Measurements from ENCODE around the gene HYPK. TPM values are rescaled to one million over a fixed set of nuclear protein-coding genes. Genes with fewer than 3 reads are reported as not detected.

The HYPK gene
- total RNA-seq, 2 experiments from 2014 or later: 15.5 to 16.1 TPM

GRCh38 chr15:43793647-43794046, 6.8 kb upstream of the HYPK start:
- Mint-ChIP-seq H3K27me3 (no peaks in the 10 kb centered on the region), H3K27ac (peak overlapping the region; percentile 98), H3K4me1 (ENCODE audit: low read depth) (peaks cover 49% of the 10 kb centered on the region), H3K36me3 (ENCODE audit: low read depth) (peaks cover 51% of the 10 kb centered on the region), H3K4me3 (peak overlapping the region; percentile 98), H3K9me3 (no peaks in the 10 kb centered on the region)
- ATAC-seq: no peak
- POLR2A ChIA-PET: interaction anchor here (0.6 to 2.8 kb wide), 13 partner anchors 7 to 433 kb away, joined by 3 to 30 read pairs (median 4); partner anchors contain the start of genes ELL3, HYPK, MFAP1 and SERINC4
- TF ChIP-seq CTCF (IDR thresholded peaks at IDR 0.05): no peak
- CTCF ChIA-PET: interaction anchor here (3.1 kb wide), 1 partner anchor 16 kb away, joined by 17 read pairs; the partner anchor contains the start of gene ELL3
- intact Hi-C loops (cut with micrococcal nuclease): no loop called here
- DNase-seq: no peak

GRCh38 chr15:43794269-43795037, 5.9 kb upstream of the HYPK start:
- Mint-ChIP-seq H3K4me3 (peak overlapping the region; percentile 98), H3K36me3 (ENCODE audit: low read depth) (peaks cover 59% of the 10 kb centered on the region), H3K4me1 (ENCODE audit: low read depth) (peaks cover 53% of the 10 kb centered on the region), H3K27ac (peak overlapping the region; percentile 98), H3K9me3 (no peaks in the 10 kb centered on the region), H3K27me3 (no peaks in the 10 kb centered on the region)
- CTCF ChIA-PET: interaction anchor here (1.2 to 3.1 kb wide), 2 partner anchors 10 to 17 kb away, joined by 3 to 17 read pairs; partner anchors contain the start of gene ELL3
- ATAC-seq (no peak), DNase-seq (no peak)
- no peak for TF ChIP-seq CTCF (IDR thresholded peaks at IDR 0.05)
- POLR2A ChIA-PET: interaction anchor here (0.7 to 2.6 kb wide), 8 partner anchors 8 to 30 kb away, joined by 3 to 16 read pairs (median 4); partner anchors contain the start of gene MFAP1
- intact Hi-C loops (cut with micrococcal nuclease): no loop called here

GRCh38 chr15:43795197-43795596, 5.2 kb upstream of the HYPK start:
- CTCF ChIA-PET: interaction anchor here (1.0 to 3.1 kb wide), 5 partner anchors 10 to 25 kb away, joined by 3 to 17 read pairs (median 5); partner anchors contain the start of gene ELL3
- ATAC-seq (no peak), DNase-seq (no peak)
- intact Hi-C loops (cut with micrococcal nuclease): no loop called here
- POLR2A ChIA-PET: interaction anchor here (0.7 to 2.6 kb wide), 6 partner anchors 8 to 29 kb away, joined by 3 to 11 read pairs (median 4); partner anchors contain the start of gene MFAP1
- Mint-ChIP-seq H3K27me3 (no peaks in the 10 kb centered on the region), H3K36me3 (ENCODE audit: low read depth) (peaks cover 67% of the 10 kb centered on the region), H3K9me3 (peaks cover 2% of the 10 kb centered on the region), H3K4me3 (peak overlapping the region; percentile 9), H3K4me1 (ENCODE audit: low read depth) (peaks cover 60% of the 10 kb centered on the region), H3K27ac (peak overlapping the region; percentile 98)
- TF ChIP-seq CTCF (IDR thresholded peaks at IDR 0.05): no peak

GRCh38 chr15:43795997-43796396, 4.4 kb upstream of the HYPK start:
- intact Hi-C loops (cut with micrococcal nuclease): no loop called here
- DNase-seq (no peak), ATAC-seq (no peak)
- Mint-ChIP-seq H3K27me3 (no peaks in the 10 kb centered on the region), H3K4me1 (ENCODE audit: low read depth) (peaks cover 62% of the 10 kb centered on the region), H3K9me3 (peaks cover 3% of the 10 kb centered on the region), H3K4me3 (no peak overlapping the region), H3K27ac (peak overlapping the region; percentile 36), H3K36me3 (ENCODE audit: low read depth) (peaks cover 75% of the 10 kb centered on the region)
- ChIA-PET POLR2A (interaction anchor here (0.8 to 2.6 kb wide), 4 partner anchors 9 to 50 kb away, joined by 3 to 11 read pairs (median 4); partner anchors contain the start of genes ELL3, MFAP1 and PDIA3), CTCF (interaction anchor here (1.0 to 1.9 kb wide), 4 partner anchors 9 to 26 kb away, joined by 3 to 5 read pairs (median 4); partner anchors contain the start of gene ELL3)
- no peak for TF ChIP-seq CTCF (IDR thresholded peaks at IDR 0.05)
